Effector memory CD8-positive, alpha-beta T cell (primary cell): ENCODE measurements around the gene ABCD4.
"Not testable (repeated sequence)": the region's sequence is repeated elsewhere in the genome, so short reads cannot be mapped to it uniquely, and the experiment has no call there.

Experiments
- ATAC-seq: fragments of 150-1000 bp; cut with Tn5 transposase; replicated peaks from 2 replicates; pipeline ENCODE4 v1.10.0; 2021; ENCODE audit warnings: mild to moderate bottlenecking, moderate library complexity
- DNase-seq, 3 experiments: peaks; one replicate each; pipeline ENCODE4 v3.0.0; 2021
- H3K27ac Mint-ChIP-seq, 2 donors: one replicate each; pipeline ENCODE4 v1.8.0; 2022; ENCODE audit warnings: mild to moderate bottlenecking in 2 of 2, mixed read lengths in 2 of 2, moderate library complexity in 2 of 2
- H3K27me3 Mint-ChIP-seq, 2 donors: one replicate each; pipeline ENCODE4 v1.8.0; 2022; ENCODE audit warnings: mixed read lengths in 2 of 2
- H3K36me3 Mint-ChIP-seq: one replicate; pipeline ENCODE4 v1.8.0; 2022; ENCODE audit warnings: mild to moderate bottlenecking, moderate library complexity, mixed read lengths; ENCODE audit not compliant: insufficient read depth
- H3K4me1 Mint-ChIP-seq, 2 donors: one replicate each; pipeline ENCODE4 v1.8.0; 2022; ENCODE audit warnings: low read depth in 2 of 2, mixed read lengths in 2 of 2
- H3K4me3 Mint-ChIP-seq, 2 donors: one replicate each; pipeline ENCODE4 v1.8.0; 2022; ENCODE audit warnings: mild to moderate bottlenecking in 2 of 2, mixed read lengths in 2 of 2, moderate library complexity in 2 of 2
- H3K9me3 Mint-ChIP-seq, 2 donors: one replicate each; pipeline ENCODE4 v1.8.0; 2022; ENCODE audit warnings: mixed read lengths in 2 of 2

ABCD4 gene

DNA sequence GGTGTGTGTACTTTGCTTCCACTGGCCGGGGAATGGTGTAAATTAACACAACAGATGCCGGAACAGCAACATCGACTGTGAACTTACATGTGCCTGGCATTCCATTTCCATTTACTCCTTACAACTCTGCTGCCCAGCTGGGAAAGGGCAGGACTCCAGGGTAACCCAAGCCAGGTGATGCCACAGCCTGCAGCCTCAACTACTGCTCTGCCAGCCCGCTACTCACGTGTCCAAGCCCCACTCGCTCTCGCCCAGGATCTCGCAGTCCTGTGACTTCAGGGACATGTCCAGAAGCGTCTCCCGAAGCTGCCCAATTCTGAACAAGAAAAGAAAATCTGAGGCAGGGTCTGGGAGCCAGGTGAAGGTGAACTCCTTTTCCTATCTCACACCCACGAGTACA, 10.7 kb downstream of the ABCD4 start:
- peak overlapping the region in 1 of 2 donors; percentile 49 for H3K27ac Mint-ChIP-seq
- peaks cover 28% of the 10 kb centered on the region for H3K36me3 Mint-ChIP-seq

DNA sequence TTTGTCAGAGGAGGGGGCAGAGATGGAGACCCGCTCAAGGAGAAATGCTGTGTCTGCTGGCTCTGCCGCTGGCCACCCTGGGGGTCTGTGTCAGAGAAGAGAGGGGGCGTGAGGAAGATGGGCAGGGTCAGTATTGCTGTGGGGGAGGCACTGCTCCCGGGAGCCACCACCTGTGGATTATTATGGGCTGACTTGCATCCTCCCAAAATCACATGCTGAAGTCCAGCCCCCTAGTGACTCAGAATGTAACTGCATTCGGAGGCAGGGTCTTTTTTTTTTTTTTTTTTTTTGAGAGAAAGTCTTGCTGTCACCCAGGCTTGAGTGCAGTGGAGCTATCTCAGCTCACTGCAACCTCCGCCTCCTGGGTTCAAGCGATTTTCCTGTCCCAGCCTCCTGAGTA, 12.3 kb downstream of the ABCD4 start:
- Mint-ChIP-seq H3K4me1 (peaks cover 0 to 2% of the 10 kb centered on the region in 2 donors), H3K36me3 (peaks cover 41% of the 10 kb centered on the region), H3K9me3 (no peaks in the 10 kb centered on the region), H3K27me3 (no peaks in the 10 kb centered on the region), H3K27ac (no peak overlapping the region), H3K4me3 (no peak overlapping the region)
- no peak for DNase-seq
- ATAC-seq, result no peak

More for the DNA sequence above, 10.7 kb downstream of the ABCD4 start:
- no peak for DNase-seq
- no peak for ATAC-seq
- no peaks in the 10 kb centered on the region for H3K27me3 Mint-ChIP-seq
- no peaks in the 10 kb centered on the region for H3K9me3 Mint-ChIP-seq
- H3K4me1 Mint-ChIP-seq, result peaks cover 0 to 8% of the 10 kb centered on the region in 2 donors
- H3K4me3 Mint-ChIP-seq, result no peak overlapping the region

DNA sequence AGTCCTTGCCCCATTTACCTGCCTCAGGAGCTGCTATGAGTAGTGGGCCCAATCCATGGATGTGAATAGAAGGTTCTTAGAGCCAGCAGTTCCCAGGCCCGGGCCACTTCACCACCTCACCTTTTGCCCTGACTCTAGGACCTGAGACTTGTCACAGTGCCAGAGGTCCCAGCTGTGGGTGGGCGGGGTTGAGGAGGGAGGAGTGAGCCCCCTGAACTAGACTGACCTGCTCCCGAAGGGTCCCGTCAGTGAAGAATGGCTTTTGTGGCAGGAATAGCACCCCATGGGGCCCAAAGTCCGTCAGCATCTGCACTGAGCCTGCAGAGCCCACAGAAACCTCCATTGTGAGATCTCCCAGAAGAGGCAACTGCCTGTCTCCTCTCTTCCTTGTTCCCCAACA, 12.9 kb downstream of the ABCD4 start:
- H3K27me3 Mint-ChIP-seq, result no peaks in the 10 kb centered on the region
- no peak overlapping the region for H3K4me3 Mint-ChIP-seq
- peaks cover 45% of the 10 kb centered on the region for H3K36me3 Mint-ChIP-seq
- ATAC-seq, result no peak
- no peak overlapping the region for H3K27ac Mint-ChIP-seq
- peaks cover 0 to 2% of the 10 kb centered on the region in 2 donors for H3K4me1 Mint-ChIP-seq
- no peak for DNase-seq
- no peaks in the 10 kb centered on the region for H3K9me3 Mint-ChIP-seq

DNA sequence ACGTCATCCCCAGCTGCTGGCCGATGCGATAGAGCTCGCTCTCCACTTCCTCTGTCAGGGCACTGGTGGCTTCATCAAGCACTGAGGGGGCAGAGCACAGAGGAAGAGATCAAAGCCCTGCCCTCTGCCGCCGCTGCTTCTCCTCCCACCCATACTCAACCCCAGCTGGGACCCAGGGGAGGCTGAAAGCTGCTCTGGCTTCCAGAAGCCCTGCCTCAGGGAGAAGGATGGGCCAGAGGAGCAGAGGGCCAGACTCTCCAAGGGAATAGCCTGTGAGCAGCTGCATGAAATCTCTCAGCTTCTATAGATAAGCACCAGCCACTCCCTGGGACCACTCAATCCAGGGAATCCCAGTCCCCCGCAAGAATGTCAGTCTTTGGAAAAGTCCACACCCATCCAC, 16.0 kb downstream of the ABCD4 start:
- peaks cover 0 to 2% of the 10 kb centered on the region in 2 donors for H3K4me1 Mint-ChIP-seq
- H3K27me3 Mint-ChIP-seq, result no peaks in the 10 kb centered on the region
- H3K4me3 Mint-ChIP-seq, result no peak overlapping the region
- no peaks in the 10 kb centered on the region for H3K9me3 Mint-ChIP-seq
- no peak for ATAC-seq
- peaks cover 61% of the 10 kb centered on the region for H3K36me3 Mint-ChIP-seq
- no peak for DNase-seq
- peak overlapping the region in 1 of 2 donors; percentile 68 for H3K27ac Mint-ChIP-seq

DNA sequence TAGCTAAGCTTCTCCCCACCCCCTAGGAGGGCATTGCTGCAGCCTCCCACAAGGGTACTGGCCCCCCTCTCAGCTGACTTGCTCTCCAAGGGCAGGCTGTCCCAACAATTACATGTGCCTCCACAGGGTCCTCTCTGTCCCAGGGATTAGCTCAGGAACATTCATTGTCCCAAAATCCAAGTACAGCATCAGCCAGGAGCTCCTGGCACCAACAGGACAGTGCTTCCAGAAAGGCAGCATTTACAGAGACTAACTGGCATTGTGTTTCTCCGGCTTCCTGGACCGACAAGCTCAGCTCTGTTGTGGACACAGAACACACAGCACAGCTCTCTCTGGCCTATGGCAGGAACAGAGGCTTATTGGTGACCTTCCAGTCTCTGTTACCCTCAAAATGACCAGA, 21.7 kb downstream of the ABCD4 start:
- no peak for ATAC-seq
- H3K36me3 Mint-ChIP-seq, result peaks cover 31% of the 10 kb centered on the region
- no peak overlapping the region for H3K27ac Mint-ChIP-seq

DNA sequence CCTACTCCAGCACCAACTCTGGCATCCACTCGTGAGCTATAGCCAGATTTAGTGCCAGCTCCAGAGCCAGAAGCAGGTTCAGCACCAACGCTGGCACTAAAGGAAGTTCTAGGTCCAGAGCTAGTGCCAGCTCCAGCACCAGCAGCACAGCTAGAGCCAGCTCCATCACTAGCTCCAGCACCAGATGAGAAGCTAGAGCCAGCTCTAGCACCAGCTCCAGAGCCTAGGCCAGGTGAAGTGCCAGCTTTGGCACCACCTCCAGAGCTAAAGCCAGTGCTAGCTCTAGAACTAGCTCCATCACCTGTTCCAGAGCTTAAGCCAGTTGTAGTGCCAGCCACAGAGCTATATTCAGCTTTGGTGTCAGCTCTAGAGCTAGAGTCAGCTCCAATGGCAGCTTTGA, 24.7 kb downstream of the ABCD4 start:
- Mint-ChIP-seq H3K4me1 (no peaks in the 10 kb centered on the region), H3K27ac (no peak overlapping the region), H3K9me3 (peaks cover 0 to 5% of the 10 kb centered on the region in 2 donors), H3K36me3 (peaks cover 12% of the 10 kb centered on the region), H3K27me3 (peaks cover 0 to 6% of the 10 kb centered on the region in 2 donors), H3K4me3 (no peak overlapping the region)
- DNase-seq (no peak), ATAC-seq (no peak)

More for the DNA sequence above, 21.7 kb downstream of the ABCD4 start:
- Mint-ChIP-seq H3K27me3 (no peaks in the 10 kb centered on the region), H3K4me3 (no peak overlapping the region), H3K9me3 (peaks cover 0 to 5% of the 10 kb centered on the region in 2 donors), H3K4me1 (peaks cover 0 to 2% of the 10 kb centered on the region in 2 donors)
- DNase-seq, result no peak

DNA sequence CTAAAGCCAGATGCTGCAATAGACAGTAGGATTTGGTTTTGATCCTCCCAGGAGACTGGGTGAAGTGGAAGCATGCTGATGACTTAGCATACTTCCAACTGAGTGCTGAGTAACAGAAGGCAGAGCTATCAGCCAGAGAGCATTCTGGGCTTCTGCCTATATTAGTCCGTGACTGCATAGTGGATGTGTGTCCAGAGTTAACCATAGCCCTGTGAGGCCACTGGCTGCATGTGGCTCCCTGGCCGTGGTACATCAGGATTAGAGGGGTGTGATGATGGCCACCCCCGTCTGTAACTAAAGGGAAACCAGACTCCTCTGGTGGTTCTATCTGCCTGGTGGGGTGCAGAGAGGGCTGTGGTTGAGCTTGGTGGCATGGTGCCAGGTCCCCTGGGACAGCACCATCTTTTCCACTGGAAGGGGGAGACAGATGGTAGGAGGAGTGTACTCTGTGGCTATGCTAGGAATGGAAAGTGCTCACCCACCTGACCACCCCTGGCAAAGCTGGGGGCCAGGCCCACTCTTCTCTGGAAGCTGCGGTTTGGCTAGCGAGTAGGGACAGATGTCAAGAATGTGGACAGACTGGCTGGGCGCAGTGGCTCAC, 27.4 kb downstream of the ABCD4 start:
- Mint-ChIP-seq H3K36me3 (no peaks in the 10 kb centered on the region), H3K4me3 (no peak overlapping the region), H3K27me3 (peaks cover 10 to 26% of the 10 kb centered on the region in 2 donors), H3K4me1 (no peaks in the 10 kb centered on the region), H3K27ac (no peak overlapping the region), H3K9me3 (peaks cover 0 to 5% of the 10 kb centered on the region in 2 donors)
- ATAC-seq, result no peak
- DNase-seq, result no peak

DNA sequence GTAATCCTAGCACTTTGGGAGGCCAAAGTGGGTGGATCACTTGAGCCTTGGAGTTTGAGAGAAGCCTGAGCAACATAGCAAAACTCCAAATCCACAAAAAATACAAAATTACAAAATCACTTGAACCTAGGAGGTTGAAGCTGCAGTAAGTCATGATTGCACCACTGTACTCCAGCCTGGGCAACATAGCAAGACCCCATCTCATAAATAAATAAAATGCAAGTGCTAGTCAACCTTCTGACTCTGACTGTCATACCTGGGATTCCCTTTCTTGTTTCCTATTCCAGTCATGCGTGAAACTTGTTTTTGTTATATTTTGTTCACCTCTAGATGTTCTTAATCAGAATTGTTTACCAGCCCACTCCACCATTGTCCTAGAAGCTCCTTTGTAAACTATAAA, 31.4 kb downstream of the ABCD4 start:
- Mint-ChIP-seq H3K27me3 (peaks cover 25 to 27% of the 10 kb centered on the region in 2 donors), H3K4me1 (no peaks in the 10 kb centered on the region), H3K4me3 (no peak overlapping the region), H3K9me3 (no peaks in the 10 kb centered on the region), H3K27ac (no peak overlapping the region), H3K36me3 (no peaks in the 10 kb centered on the region)
- ATAC-seq (no peak), DNase-seq (no peak)

DNA sequence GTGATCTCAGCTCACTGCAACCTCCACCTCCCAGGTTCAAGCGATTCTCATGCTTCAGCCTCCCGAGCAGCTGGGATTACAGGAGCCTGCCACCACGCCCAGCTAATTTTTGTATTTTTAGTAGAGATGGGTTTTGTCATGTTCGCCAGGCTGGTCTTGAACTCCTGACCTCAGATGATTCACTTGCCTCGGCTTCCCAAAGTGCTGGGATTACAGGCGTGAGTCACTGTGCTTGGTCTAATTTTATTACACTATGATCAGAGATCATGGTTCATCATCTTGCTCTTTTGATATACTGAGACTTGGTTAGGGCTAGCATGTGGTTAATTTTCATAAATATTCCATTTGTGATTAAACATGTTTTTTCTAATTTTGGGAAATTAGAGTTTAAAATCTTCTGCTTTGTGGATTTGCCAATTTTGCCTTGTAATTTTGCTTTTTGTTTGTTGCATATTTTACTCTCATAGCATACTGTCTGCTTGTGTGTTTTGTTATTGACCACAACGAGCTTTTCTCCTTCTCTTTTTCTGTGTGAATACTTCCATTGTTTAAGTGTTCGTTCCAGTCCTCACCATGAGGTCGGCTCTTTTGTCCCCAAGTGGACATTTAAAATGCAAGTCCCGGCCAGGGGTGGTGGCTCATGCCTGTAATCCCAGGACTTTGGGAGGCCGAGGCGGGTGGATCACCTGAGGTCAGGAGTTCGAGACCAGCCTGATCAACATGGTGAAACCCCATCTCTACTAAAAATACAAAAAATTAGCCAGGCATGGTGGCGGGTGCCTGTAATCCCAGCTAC, 32.2 kb downstream of the ABCD4 start:
- H3K4me3 Mint-ChIP-seq, H3K4me1 Mint-ChIP-seq, DNase-seq, ATAC-seq, H3K9me3 Mint-ChIP-seq, H3K36me3 Mint-ChIP-seq, H3K27ac Mint-ChIP-seq: not testable (repeated sequence)
- peaks cover 25 to 33% of the 10 kb centered on the region in 2 donors for H3K27me3 Mint-ChIP-seq

DNA sequence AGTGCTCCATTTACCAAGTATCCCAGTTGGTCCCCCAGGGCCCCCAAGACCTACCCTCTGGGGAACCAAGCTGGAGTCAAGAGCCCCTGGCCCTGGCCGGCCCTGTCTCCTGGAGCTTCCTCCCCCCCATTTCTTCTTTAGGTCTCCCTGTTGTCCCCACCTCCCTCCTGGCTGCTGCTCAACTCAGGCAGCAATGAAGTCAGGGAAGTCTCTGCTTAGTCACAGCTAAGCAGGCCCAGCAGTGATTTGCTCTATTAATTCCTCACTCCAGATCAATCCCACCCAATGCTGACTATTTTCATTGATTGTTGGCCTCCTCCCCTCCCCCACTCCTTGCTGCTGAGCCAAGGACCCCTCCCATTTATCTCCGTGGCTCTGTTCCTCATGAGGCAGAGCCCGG, 35.1 kb downstream of the ABCD4 start:
- ATAC-seq, result no peak
- no peaks in the 10 kb centered on the region for H3K36me3 Mint-ChIP-seq

DNA sequence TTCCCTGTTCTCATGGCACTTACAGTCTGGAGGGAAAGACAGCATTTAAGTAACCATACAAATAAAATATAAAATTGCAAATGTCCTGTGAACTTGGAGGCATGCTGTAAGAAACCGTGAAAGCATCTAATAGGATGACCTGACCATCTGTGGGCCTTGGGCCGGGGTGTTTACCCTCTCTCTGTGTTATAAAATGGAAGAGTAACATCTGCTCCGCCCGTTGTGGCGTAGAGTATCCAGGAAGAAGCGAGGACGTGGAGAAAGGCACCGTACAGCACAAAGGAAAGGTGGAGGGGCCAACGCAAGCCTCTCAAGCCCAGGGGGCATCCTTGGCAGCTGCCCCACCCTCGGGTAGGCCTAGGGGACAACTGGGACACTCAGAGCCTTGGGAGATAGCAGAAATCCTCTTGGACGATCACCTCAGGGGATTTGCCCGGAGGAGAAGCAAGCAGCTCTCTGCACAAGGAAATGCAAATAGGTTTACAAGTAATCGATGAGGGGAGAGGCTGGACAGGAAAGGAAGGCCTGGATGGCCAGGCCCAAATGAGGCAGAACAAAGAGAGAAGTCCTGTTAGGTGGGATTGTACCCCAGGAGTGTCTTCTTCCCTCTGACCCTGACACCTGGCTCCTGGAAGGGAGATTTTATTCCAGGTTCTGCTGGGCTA, 37.3 kb downstream of the ABCD4 start:
- DNase-seq, result no peak
- ATAC-seq, result no peak
- no peaks in the 10 kb centered on the region for H3K9me3 Mint-ChIP-seq
- H3K27ac Mint-ChIP-seq, result peak overlapping the region in 1 of 2 donors; percentile 28
- no peak overlapping the region for H3K4me3 Mint-ChIP-seq
- H3K4me1 Mint-ChIP-seq, result no peaks in the 10 kb centered on the region
- no peaks in the 10 kb centered on the region for H3K36me3 Mint-ChIP-seq
- peaks cover 16 to 19% of the 10 kb centered on the region in 2 donors for H3K27me3 Mint-ChIP-seq

More for the DNA sequence above, 35.1 kb downstream of the ABCD4 start:
- Mint-ChIP-seq H3K4me1 (no peaks in the 10 kb centered on the region), H3K9me3 (no peaks in the 10 kb centered on the region), H3K4me3 (no peak overlapping the region), H3K27me3 (peaks cover 29 to 35% of the 10 kb centered on the region in 2 donors), H3K27ac (no peak overlapping the region)
- no peak for DNase-seq

DNA sequence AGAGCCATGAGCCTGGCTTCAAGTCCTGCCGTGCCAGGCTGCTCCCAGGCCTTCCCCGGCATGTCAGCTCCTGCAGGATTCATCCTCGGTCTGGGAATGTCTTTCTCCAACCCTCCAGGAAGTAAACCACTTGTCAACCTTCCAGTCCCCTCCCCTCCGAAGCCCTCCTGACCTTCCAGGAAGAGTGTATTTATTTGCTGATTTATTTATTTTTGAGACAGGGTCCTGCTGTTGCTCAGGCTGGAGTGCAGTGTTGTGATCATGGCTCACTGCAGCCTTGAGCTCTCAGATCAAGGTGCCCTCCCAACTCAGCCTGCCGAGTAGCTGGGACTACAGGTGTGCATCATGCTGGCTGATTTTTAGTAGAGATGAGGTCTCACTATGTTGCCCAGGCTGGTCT, 38.8 kb downstream of the ABCD4 start:
- Mint-ChIP-seq H3K27ac (no peak overlapping the region), H3K4me1 (no peaks in the 10 kb centered on the region)
- no peak for ATAC-seq

DNA sequence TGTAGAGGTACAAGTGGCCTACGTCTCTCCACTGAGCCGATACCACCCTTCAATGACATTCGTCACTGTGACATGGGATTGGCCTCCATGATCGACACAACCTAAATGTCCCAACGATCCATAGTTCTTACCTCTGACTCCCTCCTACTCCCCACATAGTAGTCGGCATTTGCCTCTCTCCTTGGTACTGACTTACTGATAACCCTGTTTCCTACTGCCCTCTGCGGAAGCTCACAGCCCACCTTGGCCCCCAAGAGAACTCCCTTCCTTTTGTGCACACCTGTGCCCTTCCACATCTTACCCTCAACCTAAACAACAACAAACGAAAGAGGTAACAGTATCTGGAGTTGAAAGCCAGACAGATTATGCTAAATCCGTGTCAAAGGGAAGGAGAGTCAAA, 39.6 kb downstream of the ABCD4 start:
- Mint-ChIP-seq H3K9me3 (no peaks in the 10 kb centered on the region), H3K4me3 (no peak overlapping the region)

More for the DNA sequence above, 38.8 kb downstream of the ABCD4 start:
- H3K9me3 Mint-ChIP-seq, result no peaks in the 10 kb centered on the region
- DNase-seq, result no peak
- H3K4me3 Mint-ChIP-seq, result no peak overlapping the region
- no peaks in the 10 kb centered on the region for H3K36me3 Mint-ChIP-seq
- H3K27me3 Mint-ChIP-seq, result peaks cover 15 to 18% of the 10 kb centered on the region in 2 donors

More for the DNA sequence above, 39.6 kb downstream of the ABCD4 start:
- ATAC-seq (no peak), DNase-seq (no peak)
- no peaks in the 10 kb centered on the region for H3K4me1 Mint-ChIP-seq
- H3K36me3 Mint-ChIP-seq, result no peaks in the 10 kb centered on the region
- no peak overlapping the region for H3K27ac Mint-ChIP-seq
- peaks cover 11 to 15% of the 10 kb centered on the region in 2 donors for H3K27me3 Mint-ChIP-seq
